Activated CD4-positive, alpha-beta T cell treated with anti-CD3 and anti-CD28 coated beads, Interleukin-2, Interleukin-4, amounts not matched to agents 100 ng/mL and 50 ng/mL, durations not matched to agents 16 hours and 8 hours (primary cell): Measurements from ENCODE around the gene ARHGEF4.

ENCODE experiments used
- DNase-seq: peaks from one replicate; pipeline ENCODE4 v3.0.0-alpha.2; 2020; ENCODE audit warnings: low spot score

Gene ARHGEF4

DNA sequence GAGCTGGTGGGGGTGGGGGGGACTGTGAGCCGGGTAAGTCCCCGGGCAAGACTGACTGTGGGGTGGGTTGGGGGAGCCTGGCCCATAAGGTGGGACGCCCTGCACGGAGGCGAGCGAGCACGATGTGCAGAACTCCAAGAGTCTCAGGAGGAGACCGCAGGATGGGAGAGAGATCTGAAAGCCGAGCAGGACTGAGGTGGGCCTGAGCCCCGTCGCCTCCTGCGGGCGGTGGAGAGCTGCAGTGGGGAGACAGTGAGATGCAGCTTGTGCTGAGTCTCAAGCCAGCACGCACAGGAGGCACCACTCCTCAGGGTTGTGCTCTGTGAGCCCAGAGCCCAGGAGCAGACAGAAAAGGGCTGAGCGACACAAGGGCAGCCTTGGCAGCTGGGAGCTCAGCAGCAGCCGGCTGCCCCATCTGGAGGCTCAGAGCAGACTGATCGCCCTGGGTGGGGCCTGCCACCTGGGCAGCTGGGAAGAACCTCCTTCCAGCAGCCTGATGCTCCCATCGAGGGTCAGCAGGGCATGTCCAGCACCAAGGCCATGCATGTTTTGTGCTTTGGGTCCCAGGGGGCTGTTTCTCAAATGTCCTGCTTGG lies 15.9 kb downstream of the ARHGEF4 start:
- DNase-seq = no peak

DNA sequence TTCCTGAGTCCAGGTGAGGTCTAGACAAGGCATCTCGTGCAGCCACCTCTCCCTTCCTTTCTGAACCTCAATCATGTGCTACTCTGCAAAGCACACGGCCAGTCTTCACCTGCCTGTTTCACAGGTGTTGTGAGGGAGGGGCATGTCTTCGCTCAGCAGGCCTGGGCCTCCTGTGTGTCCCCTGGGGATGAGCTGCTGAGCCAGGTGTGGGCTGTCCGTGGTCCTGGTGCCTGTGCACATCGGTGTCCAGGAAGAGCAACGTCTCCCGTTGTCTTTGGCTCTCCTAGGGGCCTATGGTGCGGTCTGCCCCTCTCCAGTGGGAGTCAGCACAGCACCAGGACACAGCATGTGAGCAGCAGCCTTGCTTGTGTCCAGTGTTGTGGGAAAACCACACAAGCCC lies 16.7 kb downstream of the ARHGEF4 start:
- DNase-seq = no peak

DNA sequence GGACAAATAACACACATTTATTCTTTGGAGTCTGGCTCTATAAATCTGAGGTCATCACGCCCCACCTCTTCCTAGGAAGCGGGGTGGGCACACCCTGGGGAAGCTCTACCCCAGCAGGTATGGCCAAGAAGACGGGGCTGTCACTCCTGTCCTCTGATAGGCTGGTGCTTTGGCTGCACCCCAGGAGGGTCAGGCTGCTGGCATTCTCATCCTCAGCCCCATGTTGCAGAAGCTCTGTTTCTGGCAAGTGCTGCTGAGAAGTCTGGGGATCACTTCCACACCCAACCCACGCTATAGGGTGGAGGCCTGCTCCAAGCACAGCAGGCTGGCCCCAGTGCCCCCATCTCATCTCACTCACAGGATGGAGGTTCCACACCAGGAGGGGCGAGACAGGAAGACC lies 17.6 kb downstream of the ARHGEF4 start:
- DNase-seq = no peak

DNA sequence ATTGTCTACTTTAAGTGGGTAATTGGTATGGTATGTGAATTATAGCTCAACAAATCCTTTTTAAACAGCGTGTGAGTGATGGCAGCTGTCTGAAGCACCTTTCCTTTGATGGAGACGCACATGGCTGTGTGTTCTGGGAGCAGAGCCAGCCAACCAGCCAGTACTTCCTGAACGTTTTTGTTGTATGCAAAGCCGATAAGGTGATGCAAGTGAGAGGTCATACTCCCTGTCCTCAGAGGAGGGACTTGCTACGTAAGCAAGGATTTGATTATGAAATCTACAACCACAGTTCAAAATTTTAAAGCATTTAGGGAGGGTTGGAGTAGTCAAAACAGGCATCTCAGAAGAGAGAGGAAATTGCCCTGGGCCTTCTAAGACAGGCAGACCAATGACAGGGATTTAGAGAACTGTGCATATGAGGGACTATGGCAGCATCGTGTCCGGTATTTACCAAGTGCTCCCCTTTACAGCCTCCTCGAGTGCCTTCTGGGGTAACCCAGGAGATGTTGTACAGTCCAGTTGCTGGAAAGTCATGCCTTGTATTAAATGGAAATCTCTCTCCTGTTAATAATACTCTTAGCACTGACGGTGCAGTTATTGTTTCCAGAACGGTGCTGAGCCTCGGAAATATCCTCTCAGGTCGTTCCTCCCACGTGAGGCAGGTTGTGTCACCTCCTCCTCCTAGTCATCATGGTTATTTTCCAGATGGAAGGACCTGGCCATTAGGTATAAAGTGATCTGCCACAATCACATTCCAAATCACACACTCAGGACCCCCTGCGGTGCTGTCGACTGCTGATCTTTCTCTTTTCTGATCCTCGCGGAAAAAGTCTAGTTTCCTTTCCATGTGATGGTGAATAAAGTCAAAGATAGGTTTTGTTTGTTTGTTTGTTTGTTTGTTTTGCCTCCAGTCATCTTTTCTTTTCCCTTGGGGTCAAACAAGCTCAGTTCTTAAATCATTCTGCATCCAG lies 28.4 kb downstream of the ARHGEF4 start:
- no peak for DNase-seq

DNA sequence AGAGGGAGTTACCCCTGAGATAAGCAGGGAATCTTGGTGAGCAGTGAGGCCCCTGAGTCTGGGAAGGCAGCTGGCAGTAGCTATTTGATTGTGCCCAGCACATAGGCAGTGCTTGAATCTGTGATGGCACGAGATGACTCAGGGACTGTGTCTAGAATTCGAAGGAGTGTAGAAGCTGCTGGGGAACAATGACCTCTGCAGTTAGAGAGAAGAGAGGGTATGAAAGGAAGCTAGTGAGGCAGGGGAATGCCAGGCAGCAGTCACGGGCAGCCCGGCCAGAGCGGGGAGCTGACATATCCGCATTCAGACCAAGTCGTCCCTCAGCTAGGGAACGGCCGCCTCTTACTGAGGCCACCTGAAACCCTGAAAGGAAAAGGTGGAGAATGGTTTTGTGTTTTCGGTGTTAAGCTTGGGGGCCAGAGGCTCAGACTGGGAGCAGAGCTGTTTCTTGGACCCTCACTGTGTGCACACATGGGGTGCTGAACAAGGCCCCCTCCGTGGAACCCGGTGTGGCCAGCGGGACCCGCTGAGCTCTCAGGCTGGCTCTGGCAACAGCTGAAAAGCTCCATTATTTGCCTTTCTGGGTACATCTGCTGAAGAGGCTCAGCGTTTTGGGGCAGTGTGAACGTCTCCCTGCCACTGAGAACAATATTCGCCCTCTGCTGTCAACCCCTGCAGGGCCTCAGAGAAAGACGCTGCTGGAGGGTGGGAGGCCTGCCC lies 32.9 kb downstream of the ARHGEF4 start:
- DNase-seq = no peak

DNA sequence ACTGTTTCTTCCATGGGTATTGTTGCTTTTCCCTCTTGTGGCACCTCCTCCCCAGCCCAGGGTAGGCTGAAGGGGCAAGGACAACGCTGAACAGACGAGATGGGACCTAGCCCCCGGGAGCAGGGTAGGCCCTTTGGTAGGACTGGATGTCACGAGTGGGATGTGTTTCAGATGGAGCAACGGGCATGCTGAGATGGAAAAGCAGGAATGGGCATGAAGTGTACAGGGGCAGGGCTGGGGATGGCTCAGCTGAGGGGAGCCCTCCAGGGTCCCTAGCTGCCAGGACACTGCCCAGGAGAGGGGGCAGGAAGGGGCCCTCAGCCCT lies 33.4 kb downstream of the ARHGEF4 start:
- no peak for DNase-seq

DNA sequence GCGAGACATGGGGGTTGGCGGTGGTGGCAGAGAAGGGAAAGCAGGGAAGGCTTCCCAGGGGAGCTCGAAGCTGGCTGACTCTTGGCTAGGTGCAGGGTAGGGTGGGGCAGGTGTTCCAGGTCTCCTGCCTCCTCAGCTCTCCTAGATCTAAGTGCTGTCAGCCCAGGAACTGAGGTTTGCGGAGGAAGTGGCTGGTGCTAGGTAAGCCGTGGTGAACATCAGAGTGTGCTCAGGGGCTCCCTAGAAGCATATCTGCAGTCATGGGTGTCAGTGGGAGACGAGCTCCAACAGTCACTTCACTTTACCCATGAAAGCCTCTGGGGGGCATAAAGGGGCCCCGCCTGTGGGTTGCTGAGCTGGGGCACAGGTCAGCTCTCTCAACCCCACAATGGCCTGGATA lies 34.1 kb downstream of the ARHGEF4 start:
- no peak for DNase-seq

DNA sequence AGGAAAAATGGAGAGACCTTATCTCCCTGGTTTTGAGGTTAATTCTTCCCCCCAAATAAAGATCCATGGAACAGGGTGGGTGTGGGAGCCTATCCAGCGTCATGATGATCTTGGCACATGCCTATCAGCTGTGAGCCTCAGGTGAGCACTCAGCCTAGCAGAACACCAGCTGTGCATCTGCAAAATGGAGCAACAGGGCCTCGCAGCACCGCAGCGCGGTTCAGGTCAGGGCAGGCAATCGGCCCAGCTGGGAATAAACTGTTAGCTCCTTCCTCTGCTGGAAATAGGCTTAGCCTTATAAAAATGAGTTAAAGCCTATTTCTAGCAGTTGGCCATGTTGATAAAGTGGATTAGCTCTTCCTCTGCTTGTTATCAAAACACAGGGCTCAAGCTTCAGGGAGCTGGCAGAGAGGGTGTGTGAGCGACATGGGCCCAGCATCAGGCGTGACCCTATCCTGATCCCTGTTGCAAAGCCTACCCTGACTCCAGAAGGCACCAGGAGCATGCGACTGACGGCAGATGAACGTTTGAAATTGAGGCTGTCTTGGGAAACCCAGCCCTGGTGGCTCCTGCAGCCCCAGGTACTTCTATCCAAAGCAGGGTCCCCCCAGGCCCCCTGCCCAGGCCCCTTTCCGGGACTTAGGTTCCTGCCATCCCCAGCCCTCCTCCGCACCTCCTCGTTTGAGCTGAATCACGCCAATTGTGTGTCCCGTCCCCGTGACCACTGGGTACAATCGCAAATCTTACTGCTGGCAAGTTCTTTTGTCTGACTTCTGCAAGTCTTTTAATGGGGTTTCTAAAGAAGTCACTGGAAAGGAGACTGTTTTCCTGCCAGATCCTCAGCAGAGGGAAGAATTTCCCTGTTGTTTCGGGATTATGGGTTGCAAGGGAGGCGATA lies 35.4 kb downstream of the ARHGEF4 start:
- DNase-seq = no peak

DNA sequence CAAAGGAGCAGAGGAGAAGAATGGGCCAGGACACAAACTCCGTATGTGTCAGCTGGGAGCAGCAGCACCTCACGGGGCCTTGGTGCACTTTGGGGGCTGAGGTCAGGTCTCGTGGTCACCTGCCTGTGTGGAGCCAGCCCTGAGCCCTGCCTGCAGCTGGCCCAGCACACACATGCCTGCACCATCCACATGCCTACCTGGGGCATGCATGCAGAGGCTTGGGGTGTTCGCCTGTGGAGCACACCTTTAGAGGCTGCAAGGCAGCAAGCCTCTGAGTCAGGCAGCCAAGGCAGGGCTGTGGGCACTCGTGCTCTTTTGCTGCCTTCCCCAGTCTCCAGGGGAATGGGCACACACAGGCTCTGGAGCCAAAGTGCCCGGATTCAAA lies 36.0 kb downstream of the ARHGEF4 start:
- DNase-seq = no peak

DNA sequence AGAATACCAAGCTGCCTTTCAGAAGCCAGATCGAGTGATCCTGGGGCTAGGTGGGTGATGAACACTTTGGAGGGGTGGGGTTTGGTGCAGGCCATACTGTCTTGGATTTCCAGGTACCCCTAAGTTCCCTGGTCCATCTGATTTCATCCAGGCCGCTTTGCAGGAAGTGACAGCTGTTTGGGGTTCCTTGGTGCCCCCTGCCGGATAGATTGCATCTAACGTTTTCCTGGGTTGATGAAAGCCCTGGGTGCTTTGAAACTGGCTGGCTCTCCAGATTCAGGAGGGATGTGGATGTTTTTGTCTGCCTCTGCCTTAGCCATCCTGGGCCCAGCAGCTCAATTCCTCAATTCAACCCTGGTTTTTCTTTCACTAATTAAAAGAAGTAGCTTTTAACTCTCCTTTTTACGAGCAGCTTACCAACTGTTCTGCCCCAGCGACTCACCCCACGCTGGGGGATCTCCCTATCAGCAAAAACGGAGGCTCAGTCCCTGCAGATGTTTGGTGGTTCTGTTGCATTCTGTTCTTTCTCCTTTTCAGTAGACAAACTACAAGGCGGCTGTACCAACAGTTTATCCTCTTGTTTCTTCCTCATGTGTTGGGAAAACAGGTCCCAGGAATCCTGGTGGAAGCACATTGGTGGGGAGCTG lies 37.1 kb downstream of the ARHGEF4 start:
- peak; percentile 70 for DNase-seq

DNA sequence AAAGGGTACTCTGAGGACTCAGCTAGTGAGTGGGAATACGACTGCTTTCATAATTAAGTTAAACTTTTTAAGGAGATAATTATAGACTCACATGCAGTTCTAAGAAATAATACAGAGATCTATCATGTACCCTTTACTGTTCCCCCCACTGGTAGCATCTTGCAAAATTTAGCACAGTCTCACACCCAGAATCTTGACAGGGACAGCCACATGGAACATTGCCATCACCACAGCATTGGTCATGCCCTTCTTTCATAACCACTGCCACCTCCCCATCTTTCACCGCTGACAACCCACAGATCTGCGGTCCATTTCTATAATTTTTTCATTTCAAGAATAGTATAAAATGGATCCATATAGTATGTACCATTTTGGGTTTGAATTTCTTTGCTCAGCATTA lies 37.8 kb downstream of the ARHGEF4 start:
- DNase-seq = no peak

DNA sequence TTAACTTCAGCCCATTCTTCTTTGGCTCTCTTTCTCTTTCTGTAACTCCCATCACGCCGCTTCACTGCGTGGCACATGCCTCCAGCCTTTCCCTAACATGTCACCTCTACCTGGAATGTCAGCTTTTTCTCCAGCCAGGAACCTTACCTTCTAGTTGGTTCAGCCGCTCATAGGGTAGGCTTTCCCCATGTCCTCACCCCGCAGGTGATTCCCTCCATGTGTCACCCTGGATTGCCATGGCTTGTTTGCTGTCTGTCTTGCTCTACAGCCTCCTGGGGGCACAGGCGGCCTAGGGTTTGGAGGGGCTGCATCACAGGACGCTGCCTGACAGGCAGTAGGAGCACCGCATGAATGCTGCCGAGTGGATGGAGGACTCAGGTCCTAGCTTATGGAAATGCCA lies 39.2 kb downstream of the ARHGEF4 start:
- DNase-seq = no peak

DNA sequence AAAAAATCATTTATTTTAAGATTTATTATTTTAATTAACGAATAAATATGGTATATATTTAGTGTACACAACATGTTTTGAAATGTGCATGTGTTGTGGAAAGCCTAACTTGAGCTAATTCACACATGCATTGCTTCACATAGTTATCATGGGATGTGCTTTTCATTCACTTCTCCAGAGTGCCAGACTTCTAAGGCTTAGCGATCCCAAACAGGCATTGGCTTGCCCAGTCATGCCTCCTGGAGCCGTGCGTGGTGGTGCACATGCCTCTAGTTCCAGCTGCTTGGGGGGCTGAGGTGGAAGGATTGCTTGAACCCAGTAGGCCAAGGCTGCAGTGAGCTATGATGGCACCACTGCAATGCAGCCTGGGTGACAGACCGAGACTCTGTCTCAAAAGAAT lies 40.5 kb downstream of the ARHGEF4 start:
- no peak for DNase-seq

DNA sequence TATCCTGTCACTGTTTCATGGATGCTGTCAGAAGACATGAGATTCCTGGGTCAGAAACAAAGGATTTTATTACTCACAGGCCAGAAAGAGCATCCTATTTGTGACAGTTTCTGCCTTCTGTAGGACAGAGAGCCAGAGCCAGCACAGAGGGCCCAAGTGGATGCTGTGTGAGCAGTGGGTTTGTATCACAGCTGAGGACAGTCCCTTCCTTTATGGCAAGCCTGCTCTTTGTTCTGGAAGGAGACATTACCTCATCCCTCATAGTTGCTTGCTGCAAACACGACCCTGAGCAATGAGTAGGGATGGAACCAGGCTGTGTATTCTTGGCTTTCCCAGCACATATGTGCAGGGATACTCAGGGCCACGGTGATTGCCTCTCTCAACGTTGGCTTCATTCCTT lies 41.6 kb downstream of the ARHGEF4 start:
- DNase-seq = no peak

DNA sequence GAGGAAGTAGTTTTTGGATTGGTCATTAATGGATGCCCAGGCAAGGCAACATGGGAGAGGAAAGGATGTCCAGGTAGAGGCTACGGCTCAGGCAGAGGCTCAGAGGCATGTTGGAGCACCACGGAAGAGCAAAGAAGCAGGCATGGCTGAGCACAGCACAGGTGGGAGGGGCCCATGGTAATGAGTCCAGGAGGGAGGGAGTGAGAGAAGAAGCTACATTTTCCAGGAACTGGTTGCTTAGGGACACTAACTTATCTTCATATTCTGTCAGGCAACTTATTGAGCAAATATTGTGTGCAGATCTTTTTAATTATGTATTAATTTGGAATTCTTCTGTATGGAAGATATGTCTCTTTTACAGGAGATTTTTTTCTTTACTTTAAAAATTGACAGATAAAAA lies 42.2 kb downstream of the ARHGEF4 start:
- DNase-seq = no peak

DNA sequence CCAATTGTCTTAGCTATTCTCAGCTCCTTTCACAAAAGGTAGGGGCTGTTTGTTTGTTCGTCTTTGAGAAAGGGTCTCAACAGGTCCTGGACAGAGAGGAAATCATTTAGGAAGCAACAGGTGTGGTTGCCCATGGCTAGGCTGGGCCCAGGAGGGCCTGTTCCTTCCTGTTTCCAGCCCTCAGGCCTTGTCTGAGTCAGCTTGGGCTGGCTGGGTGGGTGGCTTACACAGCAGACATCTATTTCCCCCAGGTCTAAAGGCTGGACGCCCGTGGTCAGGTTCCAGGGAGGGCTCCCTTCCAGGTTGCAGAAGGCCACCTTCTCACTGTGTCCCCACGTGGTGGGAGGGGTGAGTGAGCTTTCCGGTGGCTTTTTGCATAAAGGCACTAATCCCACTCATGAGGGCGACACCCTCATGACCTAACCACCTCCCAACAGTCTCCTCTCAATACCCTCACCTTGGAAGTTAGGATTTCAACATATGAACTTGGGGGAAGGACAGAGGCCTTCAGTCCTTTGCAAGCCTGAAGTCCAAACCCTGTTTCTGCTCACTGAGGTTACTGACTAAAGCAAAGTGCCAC lies 45.5 kb downstream of the ARHGEF4 start:
- DNase-seq = no peak

DNA sequence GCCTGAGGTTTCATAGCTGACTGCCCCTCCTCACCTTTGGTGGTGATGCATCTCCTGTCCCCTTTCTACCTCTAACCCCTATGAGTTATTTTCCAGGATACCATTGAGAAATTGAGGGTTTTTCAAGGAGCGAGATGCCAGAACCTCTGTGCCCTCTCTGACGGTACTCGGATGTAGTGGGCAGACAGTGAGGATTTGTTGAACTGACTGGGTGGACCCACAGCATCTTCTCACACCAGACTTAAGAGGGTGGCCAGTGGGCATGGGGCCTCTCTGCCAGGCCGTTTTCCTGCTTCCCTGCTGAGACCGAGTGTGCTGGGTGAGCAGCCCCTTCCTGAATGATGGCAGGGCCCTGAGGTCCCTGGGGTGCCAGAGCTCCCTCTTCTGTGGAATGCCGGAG lies 46.3 kb downstream of the ARHGEF4 start:
- DNase-seq = no peak

DNA sequence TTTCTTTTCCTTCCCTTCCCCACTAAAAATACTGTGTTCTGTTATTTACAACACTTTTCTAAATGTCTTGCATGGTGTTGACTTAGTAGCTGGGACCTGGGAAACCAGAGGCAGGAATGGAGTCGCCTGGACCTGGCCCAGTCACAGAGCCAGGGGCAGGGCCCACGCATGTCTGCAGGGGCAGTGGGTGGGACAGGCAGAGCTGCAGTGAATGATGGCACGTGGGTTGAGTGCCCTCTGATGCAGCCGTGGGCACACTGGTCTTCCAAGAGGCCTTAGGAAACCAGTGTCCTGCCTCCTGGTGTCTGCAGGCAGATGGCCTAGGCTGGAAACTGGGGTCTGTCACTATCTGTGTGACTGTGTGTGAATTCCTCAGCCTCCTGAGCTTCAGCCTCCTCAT lies 46.8 kb downstream of the ARHGEF4 start:
- DNase-seq = no peak

DNA sequence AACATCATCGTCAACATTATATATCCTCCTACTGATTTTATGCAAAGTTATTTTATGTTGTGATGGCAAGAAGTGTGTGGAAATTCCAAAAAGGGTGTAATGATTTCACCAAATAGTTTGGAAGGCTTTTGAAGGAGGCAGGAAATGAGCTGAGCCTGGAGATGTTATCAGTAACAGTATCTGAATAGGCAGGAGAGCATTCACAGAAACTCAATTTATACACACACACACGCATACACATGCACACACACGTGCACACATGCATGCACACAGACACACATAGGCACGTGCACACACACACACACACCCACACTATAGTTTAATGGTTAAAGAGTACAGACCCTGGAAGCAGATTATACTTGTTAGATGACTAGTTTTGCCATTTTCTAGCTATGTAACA lies 47.3 kb downstream of the ARHGEF4 start:
- DNase-seq = no peak

DNA sequence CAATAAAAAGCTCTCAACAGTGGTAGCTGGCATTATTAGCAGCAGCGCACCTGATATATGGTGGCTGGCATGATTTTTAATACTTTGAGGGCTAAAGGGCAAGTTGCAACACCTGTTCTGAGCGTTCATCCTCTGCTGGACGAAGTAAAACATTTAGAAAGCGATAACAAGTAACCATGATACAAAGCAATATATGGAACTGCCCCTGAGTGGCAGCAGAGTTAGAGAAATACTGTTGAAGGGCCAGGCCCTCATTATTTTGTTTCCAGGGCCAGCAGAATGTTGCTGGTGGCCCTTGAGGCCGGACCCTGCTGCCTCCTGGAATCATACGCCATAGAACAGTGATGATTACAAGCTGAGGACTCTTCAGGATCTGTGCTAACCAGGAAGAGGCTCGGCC lies 47.8 kb downstream of the ARHGEF4 start:
- no peak for DNase-seq

DNA sequence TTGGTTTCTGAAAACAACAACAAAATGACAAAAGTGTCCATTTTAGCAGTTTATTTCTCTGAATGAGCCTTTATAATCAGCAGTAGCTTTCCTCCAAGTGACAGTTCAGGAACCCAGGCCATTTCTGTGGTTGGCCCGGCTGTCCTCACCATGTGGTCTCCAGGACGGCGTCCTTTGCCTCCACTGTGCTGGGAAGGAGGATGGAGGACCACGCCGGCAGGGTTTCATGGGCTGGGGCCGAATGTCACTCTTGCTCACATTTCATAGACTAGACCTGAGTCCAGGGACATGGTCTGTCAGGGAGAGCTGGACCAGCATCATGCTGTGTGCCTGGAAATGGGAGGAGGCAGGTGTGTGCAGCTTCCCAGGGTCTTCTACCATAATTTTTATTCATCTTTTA lies 50.9 kb downstream of the ARHGEF4 start:
- DNase-seq = no peak
